Naive B cell (primary cell): ENCODE results near the gene SLCO3A1. TPM values are rescaled to one million over a fixed set of nuclear protein-coding genes. Genes with fewer than 3 reads are reported as not detected.

ENCODE experiments used
- ATAC-seq, 2 donors: fragments of 150-1000 bp; cut with Tn5 transposase; 2 replicates each; pipeline ENCODE4 v1.10.0; 2021; ENCODE audit warnings: low read depth in 2 of 2, mild to moderate bottlenecking in 2 of 2, moderate library complexity in 2 of 2
- DNase-seq: peaks from one replicate; pipeline ENCODE4 v3.0.0; 2022
- H3K27ac Mint-ChIP-seq, 6 donors: one replicate each; pipeline ENCODE4 v1.8.0; 2020 to 2022; ENCODE audit warnings: mild to moderate bottlenecking in 6 of 6, mixed read lengths in 6 of 6, moderate library complexity in 5 of 6, inconsistent platforms in 2 of 6
- H3K27me3 Mint-ChIP-seq, 3 donors: one replicate each; pipeline ENCODE4 v1.8.0; 2021 to 2022; ENCODE audit warnings: mixed read lengths in 3 of 3, mild to moderate bottlenecking in 1 of 3
- H3K36me3 Mint-ChIP-seq, 2 donors: one replicate each; pipeline ENCODE4 v1.8.0; 2020 to 2022; ENCODE audit warnings: mixed read lengths in 2 of 2, inconsistent platforms in 1 of 2, mild to moderate bottlenecking in 1 of 2
- H3K4me1 Mint-ChIP-seq, 3 donors: one replicate each; pipeline ENCODE4 v1.8.0; 2020 to 2022; ENCODE audit warnings: mixed read lengths in 3 of 3, inconsistent platforms in 1 of 3, mild to moderate bottlenecking in 1 of 3, moderate library complexity in 1 of 3
- H3K4me3 Mint-ChIP-seq, 8 donors: one replicate each; pipeline ENCODE4 v1.8.0; 2020 to 2022; ENCODE audit warnings: mild to moderate bottlenecking in 8 of 8, mixed read lengths in 8 of 8, moderate library complexity in 8 of 8, inconsistent platforms in 2 of 8
- H3K9me3 Mint-ChIP-seq, 7 donors: one replicate each; pipeline ENCODE4 v1.8.0; 2020 to 2022; ENCODE audit warnings: mixed read lengths in 7 of 7, mild to moderate bottlenecking in 5 of 7, inconsistent platforms in 2 of 7, moderate library complexity in 1 of 7
- polyA plus RNA-seq, 6 donors: library from polyadenylated mRNA; unstranded; fragments of 300-500 nt; fragmentation: Illumina TruSeq; gene quantifications; one replicate each; pipeline ENCODE4 v1.2.3, GENCODE V29; 2021; ENCODE audit warnings: low read depth in 6 of 6

The SLCO3A1 gene
- polyA plus RNA-seq, 6 donors from 2014 or later, result 0.25 to 0.73 (median 0.47) TPM; not detected in 2

DNA sequence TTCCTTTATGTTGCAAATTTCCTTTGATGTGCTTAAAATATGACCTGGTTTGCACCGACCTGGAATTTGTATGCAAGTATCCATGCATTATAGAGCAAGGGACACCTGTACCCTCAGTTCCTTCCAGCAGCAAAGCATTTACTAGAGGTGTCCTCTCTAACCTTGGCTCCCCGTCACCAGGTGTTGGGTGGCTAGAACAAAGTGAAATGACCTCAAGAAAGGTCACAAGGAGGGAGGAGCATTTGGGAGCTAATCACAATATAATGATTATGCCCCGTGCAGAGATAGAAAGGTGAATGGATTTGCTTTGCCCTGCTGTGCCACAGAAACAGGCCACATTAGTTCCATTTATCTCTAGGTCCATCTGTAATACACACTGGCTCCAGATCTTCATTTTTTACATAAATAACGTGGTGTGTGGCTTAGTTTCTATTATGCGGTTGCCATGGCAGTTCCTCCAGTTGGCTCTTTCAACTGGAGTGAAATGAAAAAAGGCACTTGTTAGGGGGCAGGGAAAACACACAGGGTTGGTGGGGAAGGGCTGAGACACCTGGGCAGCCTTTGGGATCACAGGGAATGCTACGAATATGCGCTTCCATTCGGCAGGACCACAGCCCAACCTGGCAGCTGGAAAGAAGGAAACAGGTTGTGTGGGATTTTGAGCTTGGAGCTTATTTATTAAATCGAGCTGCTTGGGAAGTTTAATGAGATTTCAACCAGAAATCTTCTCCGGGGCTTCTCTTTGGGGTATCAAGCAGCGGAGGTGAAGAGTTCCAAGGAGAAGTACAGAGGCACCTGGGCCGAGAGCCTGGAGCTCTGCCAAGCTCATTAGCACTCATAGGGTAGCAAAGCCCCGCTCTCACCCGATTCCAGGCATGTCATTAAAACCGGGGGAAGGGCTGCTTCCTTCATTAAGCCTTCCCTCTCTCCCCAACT is 306.7 kb downstream of the SLCO3A1 start:
- Mint-ChIP-seq H3K9me3 (no peaks in the 10 kb centered on the region), H3K4me1 (peaks cover 0 to 5% (median 2%) of the 10 kb centered on the region in 3 donors), H3K36me3 (no peaks in the 10 kb centered on the region), H3K4me3 (no peak overlapping the region), H3K27me3 (peaks cover 0 to 3% (median 0%) of the 10 kb centered on the region in 3 donors), H3K27ac (peak overlapping the region in 1 of 6 donors; percentile 47)
- DNase-seq (no peak), ATAC-seq (no peak)

DNA sequence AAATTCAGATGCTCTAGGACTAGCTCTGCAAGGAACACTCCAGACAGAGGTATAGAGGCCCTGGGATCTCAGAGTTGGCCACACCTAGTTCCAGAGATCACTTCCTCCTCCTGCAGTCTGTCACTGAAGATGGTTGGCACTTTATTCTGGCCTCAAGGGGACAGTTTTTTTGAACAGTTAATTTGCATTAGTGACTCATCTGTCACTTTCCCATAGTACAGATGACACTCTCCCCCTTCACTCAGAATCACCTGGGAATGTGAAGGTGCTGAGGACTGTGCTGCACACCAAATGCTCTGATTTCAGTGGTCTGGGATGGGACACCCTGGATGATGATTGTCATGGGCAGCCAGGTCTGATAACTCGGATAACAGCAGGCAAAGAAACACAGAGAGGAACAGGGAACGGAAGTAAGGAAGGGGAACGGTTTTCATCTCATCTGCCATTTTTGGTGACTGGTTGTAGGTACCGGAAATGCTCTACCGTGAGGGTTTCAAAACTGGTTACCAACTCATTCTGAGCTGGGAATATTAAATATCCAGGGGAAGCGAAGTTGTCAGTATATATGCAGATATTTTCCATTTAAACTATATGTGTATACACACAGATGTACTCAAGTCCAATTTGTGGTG is 307.6 kb downstream of the SLCO3A1 start:
- Mint-ChIP-seq H3K27ac (no peak overlapping the region), H3K36me3 (no peaks in the 10 kb centered on the region), H3K4me3 (peak overlapping the region in 1 of 8 donors; percentile 13), H3K9me3 (no peaks in the 10 kb centered on the region), H3K27me3 (no peaks in the 10 kb centered on the region), H3K4me1 (peaks cover 0 to 5% (median 2%) of the 10 kb centered on the region in 3 donors)
- no peak for DNase-seq
- ATAC-seq, result no peak

GRCh38 chr15:92162657-92163056 is 309.1 kb downstream of the SLCO3A1 start:
- Mint-ChIP-seq H3K4me1 (peaks cover 0 to 5% (median 2%) of the 10 kb centered on the region in 3 donors), H3K9me3 (no peaks in the 10 kb centered on the region), H3K36me3 (no peaks in the 10 kb centered on the region), H3K27ac (no peak overlapping the region), H3K4me3 (no peak overlapping the region), H3K27me3 (no peaks in the 10 kb centered on the region)
- no peak for ATAC-seq
- DNase-seq, result no peak

DNA sequence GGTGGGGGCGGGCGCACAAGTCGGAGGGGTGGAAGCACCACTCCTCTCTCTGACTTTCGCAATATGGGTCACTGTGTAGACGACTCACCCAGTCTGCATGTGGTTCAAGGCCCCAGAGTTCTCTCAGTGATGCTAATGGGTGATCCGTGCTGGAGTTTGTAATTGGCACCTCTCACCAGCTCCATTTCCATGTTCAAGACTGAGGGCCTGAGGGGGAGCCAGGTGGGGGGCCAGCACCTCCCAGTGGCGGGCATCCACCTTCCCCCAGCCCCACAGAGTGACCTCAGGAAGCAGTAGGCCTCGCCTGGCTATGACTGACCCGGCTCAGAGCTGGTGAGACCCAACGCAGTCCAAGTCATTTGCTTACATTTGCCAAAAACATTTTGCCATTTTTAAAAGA is 310.1 kb downstream of the SLCO3A1 start:
- Mint-ChIP-seq H3K27ac (no peak overlapping the region), H3K36me3 (no peaks in the 10 kb centered on the region), H3K27me3 (no peaks in the 10 kb centered on the region), H3K4me1 (peaks cover 0 to 5% (median 2%) of the 10 kb centered on the region in 3 donors), H3K9me3 (peaks cover 0 to 5% (median 0%) of the 10 kb centered on the region in 7 donors), H3K4me3 (no peak overlapping the region)
- ATAC-seq (no peak), DNase-seq (no peak)

DNA sequence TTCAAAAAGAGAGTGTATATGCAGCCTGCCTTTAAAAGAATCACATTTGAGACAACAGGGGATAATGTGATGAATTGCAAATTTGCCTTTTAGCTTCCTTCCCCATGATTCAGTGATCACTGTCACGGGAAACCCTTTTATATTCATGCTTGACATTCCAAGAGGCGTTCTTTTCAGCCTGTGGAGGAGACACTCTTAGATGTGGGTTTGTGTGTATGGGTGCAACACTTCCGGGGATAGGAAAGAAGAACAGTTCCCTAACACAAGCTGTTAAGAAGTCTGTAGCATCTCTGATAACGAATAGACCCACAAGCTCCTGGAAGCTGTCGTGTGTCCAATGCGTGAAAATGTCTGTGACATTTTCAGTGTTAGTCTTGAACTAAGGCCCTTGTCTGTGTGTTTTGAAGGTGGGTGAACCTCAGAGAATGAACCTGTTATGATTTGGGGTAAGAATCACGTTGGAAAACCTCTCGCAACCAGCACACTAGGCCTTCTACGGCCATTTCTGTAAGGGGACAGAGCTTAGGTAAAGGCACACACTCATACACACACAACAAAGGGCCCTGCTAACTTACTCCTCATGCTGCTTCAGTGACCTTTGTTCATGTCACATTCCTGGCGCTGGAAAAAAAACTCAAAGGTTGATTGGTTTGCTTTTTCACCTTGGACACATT is 311.0 kb downstream of the SLCO3A1 start:
- H3K4me3 Mint-ChIP-seq, result no peak overlapping the region
- H3K4me1 Mint-ChIP-seq, result peaks cover 0 to 5% (median 2%) of the 10 kb centered on the region in 3 donors
- no peaks in the 10 kb centered on the region for H3K27me3 Mint-ChIP-seq
- no peak overlapping the region for H3K27ac Mint-ChIP-seq
- no peaks in the 10 kb centered on the region for H3K36me3 Mint-ChIP-seq
- ATAC-seq (no peak), DNase-seq (no peak)
- peaks cover 0 to 5% (median 0%) of the 10 kb centered on the region in 7 donors for H3K9me3 Mint-ChIP-seq

- Mint-ChIP-seq H3K36me3 (no peaks in the 10 kb centered on the region), H3K27ac (no peak overlapping the region)
These were observed 311.5 kb downstream of the SLCO3A1 start for GRCh38 chr15:92165001-92165346.

GRCh38 chr15:92166029-92166428 is 312.5 kb downstream of the SLCO3A1 start:
- H3K36me3 Mint-ChIP-seq, result no peaks in the 10 kb centered on the region
- no peaks in the 10 kb centered on the region for H3K27me3 Mint-ChIP-seq
- H3K9me3 Mint-ChIP-seq, result peaks cover 0 to 5% (median 0%) of the 10 kb centered on the region in 7 donors

More at GRCh38 chr15:92165001-92165346, 311.5 kb downstream of the SLCO3A1 start:
- H3K27me3 Mint-ChIP-seq, result no peaks in the 10 kb centered on the region
- no peak for ATAC-seq
- peaks cover 0 to 5% (median 2%) of the 10 kb centered on the region in 3 donors for H3K4me1 Mint-ChIP-seq
- no peak overlapping the region for H3K4me3 Mint-ChIP-seq
- no peak for DNase-seq
- peaks cover 0 to 5% (median 0%) of the 10 kb centered on the region in 7 donors for H3K9me3 Mint-ChIP-seq

DNA sequence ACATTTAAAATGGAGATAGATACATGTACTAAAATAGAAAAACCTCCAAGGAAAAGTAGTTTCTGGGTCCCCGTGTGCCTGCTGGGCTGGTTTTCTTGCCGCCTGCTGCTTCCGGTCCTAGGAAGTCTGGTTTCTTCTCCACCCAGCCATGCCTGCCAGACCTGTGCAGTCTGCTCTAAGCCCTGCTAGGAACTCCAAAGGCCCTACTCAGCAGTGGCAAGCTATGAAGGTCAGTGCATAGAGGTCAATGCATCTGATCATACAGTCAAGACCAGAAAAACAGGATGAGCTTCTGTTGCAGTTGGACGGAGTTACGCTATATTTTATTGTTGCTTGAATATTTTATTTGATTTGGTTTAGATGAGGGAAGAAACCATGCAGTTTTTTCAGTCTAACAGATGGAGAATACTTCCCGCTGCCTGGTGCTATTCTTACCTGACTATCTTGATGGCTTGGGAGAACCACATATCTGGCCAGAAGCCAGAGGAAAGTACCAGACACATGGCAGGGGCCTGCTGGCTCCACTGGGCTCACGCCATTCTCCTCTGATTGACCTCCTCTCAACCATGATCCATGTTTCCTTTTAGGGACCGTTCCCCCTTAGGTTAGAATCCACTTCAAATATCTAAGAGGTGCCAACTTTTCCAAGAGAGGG is 313.4 kb downstream of the SLCO3A1 start:
- Mint-ChIP-seq H3K9me3 (peaks cover 0 to 5% (median 0%) of the 10 kb centered on the region in 7 donors), H3K36me3 (no peaks in the 10 kb centered on the region), H3K27ac (no peak overlapping the region), H3K4me3 (no peak overlapping the region), H3K27me3 (no peaks in the 10 kb centered on the region), H3K4me1 (no peaks in the 10 kb centered on the region)
- ATAC-seq (no peak), DNase-seq (no peak)

More at GRCh38 chr15:92166029-92166428, 312.5 kb downstream of the SLCO3A1 start:
- H3K27ac Mint-ChIP-seq, result no peak overlapping the region
- ATAC-seq, result no peak
- H3K4me1 Mint-ChIP-seq, result peaks cover 0 to 3% (median 0%) of the 10 kb centered on the region in 3 donors
- H3K4me3 Mint-ChIP-seq, result no peak overlapping the region
- DNase-seq, result no peak

GRCh38 chr15:92167451-92167850 is 313.9 kb downstream of the SLCO3A1 start:
- Mint-ChIP-seq H3K9me3 (peaks cover 0 to 5% (median 0%) of the 10 kb centered on the region in 7 donors), H3K27ac (no peak overlapping the region), H3K27me3 (no peaks in the 10 kb centered on the region), H3K4me1 (no peaks in the 10 kb centered on the region), H3K36me3 (no peaks in the 10 kb centered on the region), H3K4me3 (no peak overlapping the region)
- no peak for ATAC-seq
- no peak for DNase-seq

- no peak overlapping the region for H3K4me3 Mint-ChIP-seq
- no peaks in the 10 kb centered on the region for H3K4me1 Mint-ChIP-seq
- no peaks in the 10 kb centered on the region for H3K27me3 Mint-ChIP-seq
- no peak for ATAC-seq
- H3K9me3 Mint-ChIP-seq, result peaks cover 0 to 5% (median 0%) of the 10 kb centered on the region in 7 donors
- H3K36me3 Mint-ChIP-seq, result no peaks in the 10 kb centered on the region
- no peak for DNase-seq
- H3K27ac Mint-ChIP-seq, result no peak overlapping the region
These were observed 314.7 kb downstream of the SLCO3A1 start for GRCh38 chr15:92168066-92168683.

DNA sequence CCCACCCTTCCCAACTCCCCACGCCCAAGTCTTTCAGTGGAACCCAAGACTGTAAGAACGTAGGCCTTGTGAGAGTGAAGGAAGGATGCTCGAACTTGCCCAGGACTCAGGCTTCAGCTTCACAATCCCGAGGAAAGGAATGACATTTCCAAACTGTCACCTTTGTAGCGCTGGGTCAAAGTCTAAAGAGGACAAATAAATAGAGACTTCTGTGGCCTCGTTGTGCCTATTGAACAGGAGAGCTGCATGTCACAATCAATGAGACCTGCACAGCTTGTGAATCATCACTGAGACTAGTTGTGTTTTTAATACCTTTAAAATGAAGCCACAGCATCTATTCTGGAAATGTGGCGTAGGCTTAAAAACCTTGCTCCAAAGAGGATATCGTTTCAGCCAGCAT is 317.4 kb downstream of the SLCO3A1 start:
- no peaks in the 10 kb centered on the region for H3K36me3 Mint-ChIP-seq
- ATAC-seq (no peak), DNase-seq (no peak)
- no peaks in the 10 kb centered on the region for H3K27me3 Mint-ChIP-seq
- no peak overlapping the region for H3K27ac Mint-ChIP-seq
- peaks cover 0 to 8% (median 0%) of the 10 kb centered on the region in 7 donors for H3K9me3 Mint-ChIP-seq
- no peaks in the 10 kb centered on the region for H3K4me1 Mint-ChIP-seq
- peak overlapping the region in 1 of 8 donors; percentile 16 for H3K4me3 Mint-ChIP-seq

- Mint-ChIP-seq H3K4me3 (no peak overlapping the region), H3K9me3 (peaks cover 0 to 3% (median 0%) of the 10 kb centered on the region in 7 donors), H3K27me3 (peaks cover 0 to 5% (median 0%) of the 10 kb centered on the region in 3 donors), H3K36me3 (no peaks in the 10 kb centered on the region), H3K27ac (no peak overlapping the region), H3K4me1 (no peaks in the 10 kb centered on the region)
- ATAC-seq, result no peak
- no peak for DNase-seq
These were observed 325.4 kb downstream of the SLCO3A1 start for GRCh38 chr15:92178911-92179310.
